Astrocyte (in vitro differentiated cells and primary cell): ENCODE results near the gene SPATA13. TPM values are rescaled to one million over a fixed set of nuclear protein-coding genes. Genes with fewer than 3 reads are reported as not detected.

Source experiments
- DNase-seq: peaks from one replicate; pipeline ENCODE4 v3.0.0-alpha.2; 2010; ENCODE audit warnings: low read depth
- FAIRE-seq: peaks from 2 replicates; lab custom pipeline; 2011; peaks lifted over from hg19 to GRCh38; lab: Jason Lieb, UNC
- H2AFZ ChIP-seq: 2 replicates; pipeline ENCODE4 v1.6.0; 2012; ENCODE audit warnings: low read depth, low read length, inconsistent platforms
- H3K27ac ChIP-seq: 2 replicates; pipeline ENCODE4 v1.5.1; 2011; ENCODE audit warnings: low read depth, low read length, inconsistent platforms
- H3K27me3 ChIP-seq: 2 replicates; pipeline ENCODE4 v1.6.0; 2011; ENCODE audit warnings: low read length, inconsistent platforms; ENCODE audit not compliant: insufficient read depth
- H3K36me3 ChIP-seq: 2 replicates; pipeline ENCODE4 v1.5.1; 2011; ENCODE audit warnings: low read length, inconsistent platforms; ENCODE audit not compliant: insufficient read depth
- H3K4me1 ChIP-seq: 2 replicates; pipeline ENCODE4 v1.5.1; 2011; ENCODE audit warnings: low read length, inconsistent platforms; ENCODE audit not compliant: insufficient read depth
- H3K4me2 ChIP-seq: 2 replicates; pipeline ENCODE4 v1.6.0; 2012; ENCODE audit warnings: low read length, inconsistent platforms
- H3K4me3 ChIP-seq: 2 replicates; pipeline ENCODE4 v1.5.1; 2011; ENCODE audit warnings: low read depth, mild to moderate bottlenecking, low read length, inconsistent platforms; ENCODE audit not compliant: insufficient read depth
- H3K79me2 ChIP-seq: 2 replicates; pipeline ENCODE4 v1.6.0; 2012; ENCODE audit warnings: mild to moderate bottlenecking, low read length, inconsistent platforms; ENCODE audit not compliant: insufficient read depth
- H3K9ac ChIP-seq: 2 replicates; pipeline ENCODE4 v1.6.0; 2012; ENCODE audit warnings: mild to moderate bottlenecking, low read length, inconsistent platforms
- H3K9me3 ChIP-seq: 2 replicates; pipeline ENCODE4 v1.5.1; 2012; ENCODE audit warnings: low read depth, mild to moderate bottlenecking, low read length, inconsistent platforms; ENCODE audit not compliant: insufficient read depth
- H4K20me1 ChIP-seq: 2 replicates; pipeline ENCODE4 v1.6.0; 2012; ENCODE audit warnings: low read length, inconsistent platforms; ENCODE audit not compliant: insufficient read depth
- H3K27ac Mint-ChIP-seq: one replicate; pipeline ENCODE4 v1.8.0; 2021; ENCODE audit warnings: mild to moderate bottlenecking, mixed read lengths; ENCODE audit not compliant: unreplicated experiment
- H3K27me3 Mint-ChIP-seq: one replicate; pipeline ENCODE4 v1.8.0; 2021; ENCODE audit warnings: low read depth, mixed read lengths; ENCODE audit not compliant: unreplicated experiment
- H3K36me3 Mint-ChIP-seq: one replicate; pipeline ENCODE4 v1.8.0; 2021; ENCODE audit warnings: low read depth, mixed read lengths; ENCODE audit not compliant: unreplicated experiment
- H3K4me1 Mint-ChIP-seq: one replicate; pipeline ENCODE4 v1.8.0; 2021; ENCODE audit warnings: low read depth, mixed read lengths; ENCODE audit not compliant: unreplicated experiment
- H3K4me3 Mint-ChIP-seq: one replicate; pipeline ENCODE4 v1.8.0; 2021; ENCODE audit warnings: mild to moderate bottlenecking, moderate library complexity, mixed read lengths; ENCODE audit not compliant: unreplicated experiment
- H3K9me3 Mint-ChIP-seq: one replicate; pipeline ENCODE4 v1.8.0; 2021; ENCODE audit warnings: mild to moderate bottlenecking, mixed read lengths; ENCODE audit not compliant: unreplicated experiment
- EZH2 ChIP-seq: IDR thresholded peaks from 2 replicates; pipeline ENCODE4 v1.6.1; 2012; ENCODE audit warnings: mild to moderate bottlenecking, low read length, inconsistent platforms; ENCODE audit not compliant: insufficient read depth
- total RNA-seq: library from RNA; stranded (reverse); gene quantifications from 2 replicates; pipeline ENCODE4 v1.2.1, GENCODE V29; 2021
- TF ChIP-seq, protein P1 (sequence below): IDR thresholded peaks from 2 replicates; pipeline ENCODE4 v1.5.1; 2011; ENCODE audit warnings: low read depth, mild to moderate bottlenecking, inconsistent platforms, low read length, moderate library complexity; ENCODE audit not compliant: insufficient read depth

Gene SPATA13
- total RNA-seq, 1 donor from 2014 or later: 6.2 TPM

DNA sequence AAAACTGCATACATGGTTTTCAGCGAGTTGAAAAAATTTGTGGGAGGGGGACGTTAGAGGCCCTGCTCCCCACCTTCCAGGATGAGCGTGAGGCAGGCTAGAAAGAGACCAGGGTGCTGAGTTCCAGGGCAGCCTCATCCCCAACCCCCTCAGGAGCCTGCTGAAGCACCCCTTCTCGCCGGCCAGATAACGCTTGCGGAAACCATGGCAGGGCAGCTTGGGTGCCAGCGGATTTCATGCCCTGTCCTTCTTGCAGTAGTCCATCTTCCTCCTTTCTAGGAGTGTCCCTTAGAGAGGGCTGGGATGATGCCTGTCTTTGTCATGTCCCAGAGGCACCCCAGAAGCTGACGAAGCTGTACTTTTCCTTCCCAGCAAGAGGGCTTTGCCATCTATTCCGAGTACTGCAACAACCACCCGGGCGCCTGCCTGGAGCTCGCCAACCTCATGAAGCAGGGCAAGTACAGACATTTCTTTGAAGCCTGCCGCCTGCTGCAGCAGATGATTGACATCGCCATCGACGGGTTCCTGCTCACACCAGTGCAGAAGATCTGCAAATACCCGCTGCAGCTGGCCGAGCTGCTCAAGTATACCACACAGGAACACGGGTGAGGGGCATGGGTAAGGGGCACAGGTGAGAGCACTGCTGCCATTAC, 129.9 kb downstream of the SPATA13 start:
- Histone ChIP-seq H3K9me3 (no peaks in the 10 kb centered on the region), H3K79me2 (no peaks in the 10 kb centered on the region), H3K27ac (no peak overlapping the region), H3K4me3 (no peak overlapping the region), H4K20me1 (no peaks in the 10 kb centered on the region), H3K27me3 (no peaks in the 10 kb centered on the region), H3K9ac (no peak overlapping the region), H3K4me2 (no peak overlapping the region), H2AFZ (no peak overlapping the region), H3K4me1 (peaks cover 6% of the 10 kb centered on the region), H3K36me3 (peaks cover 3% of the 10 kb centered on the region)
- Mint-ChIP-seq H3K9me3 (no peaks in the 10 kb centered on the region), H3K4me3 (no peak overlapping the region), H3K36me3 (peaks cover 3% of the 10 kb centered on the region), H3K4me1 (peaks cover 3% of the 10 kb centered on the region), H3K27me3 (no peaks in the 10 kb centered on the region), H3K27ac (no peak overlapping the region)
- DNase-seq (no peak), FAIRE-seq (no peak)
- no peak for TF ChIP-seq EZH2
- TF ChIP-seq, protein P1, sequence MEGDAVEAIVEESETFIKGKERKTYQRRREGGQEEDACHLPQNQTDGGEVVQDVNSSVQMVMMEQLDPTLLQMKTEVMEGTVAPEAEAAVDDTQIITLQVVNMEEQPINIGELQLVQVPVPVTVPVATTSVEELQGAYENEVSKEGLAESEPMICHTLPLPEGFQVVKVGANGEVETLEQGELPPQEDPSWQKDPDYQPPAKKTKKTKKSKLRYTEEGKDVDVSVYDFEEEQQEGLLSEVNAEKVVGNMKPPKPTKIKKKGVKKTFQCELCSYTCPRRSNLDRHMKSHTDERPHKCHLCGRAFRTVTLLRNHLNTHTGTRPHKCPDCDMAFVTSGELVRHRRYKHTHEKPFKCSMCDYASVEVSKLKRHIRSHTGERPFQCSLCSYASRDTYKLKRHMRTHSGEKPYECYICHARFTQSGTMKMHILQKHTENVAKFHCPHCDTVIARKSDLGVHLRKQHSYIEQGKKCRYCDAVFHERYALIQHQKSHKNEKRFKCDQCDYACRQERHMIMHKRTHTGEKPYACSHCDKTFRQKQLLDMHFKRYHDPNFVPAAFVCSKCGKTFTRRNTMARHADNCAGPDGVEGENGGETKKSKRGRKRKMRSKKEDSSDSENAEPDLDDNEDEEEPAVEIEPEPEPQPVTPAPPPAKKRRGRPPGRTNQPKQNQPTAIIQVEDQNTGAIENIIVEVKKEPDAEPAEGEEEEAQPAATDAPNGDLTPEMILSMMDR: no peak

DNA sequence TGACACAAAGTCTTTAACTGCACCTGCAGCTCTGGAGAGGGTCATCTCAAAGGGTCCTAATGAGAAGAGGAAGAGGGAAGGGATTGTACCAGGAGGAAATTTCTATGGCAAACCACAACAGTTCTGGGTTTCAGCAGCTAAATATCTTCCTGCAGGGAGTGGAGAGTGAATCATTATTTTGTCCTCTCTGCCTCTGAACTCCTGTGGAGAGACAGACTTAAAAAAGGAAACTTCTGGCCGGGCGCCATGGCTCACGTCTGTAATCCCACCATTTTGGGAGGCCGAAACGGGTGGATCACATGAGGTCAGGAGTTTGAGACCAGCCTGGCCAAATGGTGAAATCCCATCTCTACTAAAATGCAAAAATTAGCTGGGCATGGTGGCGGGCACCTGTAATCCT, 132.0 kb downstream of the SPATA13 start:
- DNase-seq (no peak), FAIRE-seq (no peak)
- no peak overlapping the region for H3K9ac ChIP-seq
- Mint-ChIP-seq H3K36me3 (peaks cover 9% of the 10 kb centered on the region), H3K27me3 (no peaks in the 10 kb centered on the region), H3K4me1 (peaks cover 3% of the 10 kb centered on the region), H3K27ac (no peak overlapping the region), H3K9me3 (no peaks in the 10 kb centered on the region), H3K4me3 (no peak overlapping the region)
- no peak overlapping the region for H3K4me3 ChIP-seq
- H3K79me2 ChIP-seq: no peaks in the 10 kb centered on the region
- H3K27me3 ChIP-seq: no peaks in the 10 kb centered on the region
- H3K36me3 ChIP-seq: peaks cover 3% of the 10 kb centered on the region
- no peak overlapping the region for H2AFZ ChIP-seq
- H3K4me2 ChIP-seq: no peak overlapping the region
- no peak for TF ChIP-seq EZH2
- TF ChIP-seq, protein P1: no peak
- no peaks in the 10 kb centered on the region for H4K20me1 ChIP-seq
- H3K9me3 ChIP-seq: no peaks in the 10 kb centered on the region
- no peak overlapping the region for H3K27ac ChIP-seq
- H3K4me1 ChIP-seq: peaks cover 6% of the 10 kb centered on the region

DNA sequence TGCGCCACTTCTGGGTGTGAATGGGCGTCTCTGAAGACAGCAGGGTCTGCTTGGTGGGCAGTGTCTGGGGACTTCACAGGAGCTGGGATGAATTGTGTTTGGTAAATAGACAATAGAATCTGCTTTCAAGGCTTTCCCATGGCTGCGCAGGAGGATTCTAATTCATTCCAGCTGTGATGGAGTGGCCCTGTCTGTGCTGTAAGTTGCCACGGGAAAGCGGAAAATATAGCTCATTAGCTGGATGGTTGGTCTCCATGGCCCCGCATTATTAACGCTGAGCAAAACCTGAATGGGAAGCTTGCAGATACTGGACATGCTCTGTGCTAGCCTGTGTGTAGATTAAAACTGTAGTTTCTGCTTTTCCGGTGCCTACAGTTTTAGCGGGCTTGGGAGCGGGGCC, 133.2 kb downstream of the SPATA13 start:
- Histone ChIP-seq H3K4me2 (no peak overlapping the region), H3K9me3 (no peaks in the 10 kb centered on the region), H2AFZ (no peak overlapping the region), H3K4me3 (no peak overlapping the region), H3K27ac (no peak overlapping the region), H3K4me1 (peaks cover 6% of the 10 kb centered on the region), H3K27me3 (no peaks in the 10 kb centered on the region), H3K36me3 (peaks cover 3% of the 10 kb centered on the region), H4K20me1 (no peaks in the 10 kb centered on the region), H3K79me2 (no peaks in the 10 kb centered on the region), H3K9ac (no peak overlapping the region)
- Mint-ChIP-seq H3K9me3 (no peaks in the 10 kb centered on the region), H3K27me3 (no peaks in the 10 kb centered on the region), H3K4me1 (peaks cover 3% of the 10 kb centered on the region), H3K4me3 (no peak overlapping the region), H3K36me3 (peaks cover 15% of the 10 kb centered on the region), H3K27ac (no peak overlapping the region)
- no peak for FAIRE-seq
- no peak for DNase-seq
- TF ChIP-seq, protein P1: no peak
- TF ChIP-seq EZH2: no peak
